Prostate gland (tissue), 2 donors: Measurements from ENCODE around the gene DRC3. TPM values are rescaled to one million over a fixed set of nuclear protein-coding genes. Genes with fewer than 3 reads are reported as not detected.

Experiments
- DNase-seq: peaks from one replicate; pipeline ENCODE4 v3.0.0-alpha.2; 2019; ENCODE audit warnings: low spot score
- H3K27ac ChIP-seq, 2 donors: fragments of 200-600 bp; sonication (generic); 2 replicates each; pipeline ENCODE4 v1.5.1; 2017 to 2019
- H3K27me3 ChIP-seq: fragments of 200-600 bp; sonication (generic); replicated peaks from 2 replicates; pipeline ENCODE4 v1.5.1; 2019; ENCODE audit not compliant: insufficient read depth
- H3K36me3 ChIP-seq, 2 donors: fragments of 200-600 bp; sonication (generic); 1 replicate in 1 of 2; 2 replicates in 1 of 2; pipeline versions ENCODE4 v1.5.1 to v1.8.1; 2017 to 2019
- H3K4me1 ChIP-seq: fragments of 200-600 bp; sonication (generic); replicated peaks from 2 replicates; pipeline ENCODE4 v1.5.1; 2019
- H3K4me3 ChIP-seq, 2 donors: fragments of 200-600 bp; sonication (generic); 2 replicates each; pipeline ENCODE4 v1.5.1; 2017 to 2019
- H3K9me3 ChIP-seq: fragments of 200-600 bp; sonication (generic); 2 replicates; pipeline ENCODE4 v1.5.1; 2017
- CTCF ChIP-seq, 4 experiments: fragments of 200-600 bp in 2 of 4; fragments of 450-650 bp in 2 of 4; sonication (generic) in 2 of 4; IDR thresholded peaks; 1 replicate in 3 of 4; 2 replicates in 1 of 4; pipeline ENCODE4 v1.5.1; 2016 to 2019; ENCODE audit warnings: antibody characterized with exemption in 4 of 4, mild to moderate bottlenecking in 2 of 4, moderate library complexity in 2 of 4
- POLR2A ChIP-seq: fragments of 450-650 bp; IDR thresholded peaks from one replicate; pipeline ENCODE4 v1.6.1; 2016; ENCODE audit warnings: antibody characterized with exemption, mild to moderate bottlenecking
- POLR2AphosphoS5 ChIP-seq: sonication (generic); formaldehyde crosslinking; IDR thresholded peaks from one replicate; pipeline ENCODE4 v1.6.1; 2017; ENCODE audit warnings: antibody characterized with exemption
- WGBS: methylation state at CpG from one replicate; pipeline ENCODE4 v1.1.5; 2018; 5-methylcytosine and 5-hydroxymethylcytosine counted together
- intact Hi-C: fragments of 100-400 bp; cut with DNase I; formaldehyde crosslinking; loops from one replicate; pipeline ENCODE4 v1.14.2; 2022
- total RNA-seq, 2 donors: library from RNA; depleted of rRNA; stranded (reverse); fragments of >200 nt; gene quantifications; one replicate each; pipeline ENCODE4 v1.1.0, GENCODE V29; 2016

Gene DRC3
- total RNA-seq, 2 donors from 2014 or later: 4.5 to 10.0 TPM

- Histone ChIP-seq H3K36me3 (no peaks in the 10 kb centered on the region), H3K4me1 (peaks cover 5% of the 10 kb centered on the region), H3K9me3 (no peaks in the 10 kb centered on the region), H3K27me3 (no peaks in the 10 kb centered on the region), H3K27ac (no peak overlapping the region), H3K4me3 (no peak overlapping the region)
- WGBS: 72% methylated on average over 7 of the region's 7 CpGs
- no peak for TF ChIP-seq POLR2A
- TF ChIP-seq CTCF (IDR thresholded peaks at IDR 0.05): no peak
- no peak for TF ChIP-seq POLR2AphosphoS5
- intact Hi-C loops: no loop called here
- no peak for DNase-seq
Measured at GRCh38 chr17:17963694-17964436, 8.8 kb upstream of the DRC3 start.

- Histone ChIP-seq H3K9me3 (no peaks in the 10 kb centered on the region), H3K27ac (no peak overlapping the region), H3K27me3 (no peaks in the 10 kb centered on the region), H3K36me3 (no peaks in the 10 kb centered on the region), H3K4me1 (peaks cover 5% of the 10 kb centered on the region), H3K4me3 (no peak overlapping the region)
- DNase-seq: no peak
- TF ChIP-seq POLR2A (no peak), CTCF (IDR thresholded peaks at IDR 0.05) (no peak), POLR2AphosphoS5 (no peak)
- intact Hi-C loops: no loop called here
- whole genome bisulfite sequencing: 88% methylated on average over 4 of the region's 4 CpGs
Measured at GRCh38 chr17:17964710-17965109, 8.0 kb upstream of the DRC3 start.

- Histone ChIP-seq H3K9me3 (no peaks in the 10 kb centered on the region), H3K36me3 (no peaks in the 10 kb centered on the region), H3K4me1 (peaks cover under 1% of the 10 kb centered on the region), H3K4me3 (no peak overlapping the region), H3K27ac (no peak overlapping the region), H3K27me3 (no peaks in the 10 kb centered on the region)
- 91% methylated on average over 2 of the region's 2 CpGs for WGBS
- TF ChIP-seq POLR2A: no peak
- TF ChIP-seq POLR2AphosphoS5: no peak
- TF ChIP-seq CTCF (IDR thresholded peaks at IDR 0.05): no peak
- DNase-seq: no peak
- intact Hi-C loops: no loop called here
Measured at GRCh38 chr17:17965152-17965721, 7.4 kb upstream of the DRC3 start.

DNA sequence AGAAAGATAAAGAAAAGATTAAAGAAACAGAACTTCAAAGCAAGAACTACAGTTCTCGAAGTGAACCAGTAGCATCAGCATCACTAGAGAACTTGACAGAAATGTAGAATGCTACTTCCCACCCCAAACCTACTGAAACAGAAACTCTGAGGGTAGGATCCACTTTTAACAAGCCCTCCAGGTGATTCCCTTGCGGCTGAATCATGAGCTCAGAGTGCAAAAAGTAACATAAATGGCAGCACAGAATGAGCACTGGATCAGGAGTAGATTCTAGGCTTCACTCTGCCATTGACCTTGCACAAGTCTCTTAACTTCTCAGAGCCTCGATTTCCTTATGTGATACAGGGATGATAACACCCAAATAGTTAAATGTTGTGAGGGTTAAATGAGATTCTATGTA lies 6.3 kb upstream of the DRC3 start:
- Histone ChIP-seq H3K27me3 (no peaks in the 10 kb centered on the region), H3K36me3 (no peaks in the 10 kb centered on the region), H3K4me3 (no peak overlapping the region), H3K9me3 (no peaks in the 10 kb centered on the region), H3K4me1 (no peaks in the 10 kb centered on the region), H3K27ac (no peak overlapping the region)
- DNase-seq: no peak
- no peak for TF ChIP-seq CTCF (IDR thresholded peaks at IDR 0.05)
- no peak for TF ChIP-seq POLR2AphosphoS5
- no peak for TF ChIP-seq POLR2A
- intact Hi-C loops: no loop called here
- WGBS: 86% methylated on average over 3 of the region's 3 CpGs
